DND-41 (cell line): ENCODE data around the gene ALDH3A1.

Source experiments
- ATAC-seq: fragments of 200-7000 bp; cut with Tn5 transposase; 3 replicates; pipeline ENCODE4 v1.9.1; 2021; ENCODE audit warnings: low read depth; ENCODE audit not compliant: insufficient read depth
- DNase-seq: peaks from one replicate; pipeline ENCODE4 v3.0.0-alpha.2; 2020
- H2AFZ ChIP-seq: 2 replicates; pipeline ENCODE4 v1.6.0; 2012; ENCODE audit warnings: low read depth, low read length
- H3K27ac ChIP-seq: 2 replicates; pipeline ENCODE4 v1.5.1; 2012; ENCODE audit warnings: low read length, inconsistent platforms
- H3K27me3 ChIP-seq: fragments of 200-600 bp; sonication (generic); 2 replicates; pipeline ENCODE4 v1.6.0; 2012; ENCODE audit warnings: low read length, mild to moderate bottlenecking, inconsistent platforms; ENCODE audit not compliant: insufficient read depth, poor library complexity
- H3K36me3 ChIP-seq: 2 replicates; pipeline ENCODE4 v1.5.1; 2012; ENCODE audit warnings: low read length, inconsistent platforms; ENCODE audit not compliant: insufficient read depth
- H3K4me1 ChIP-seq: 2 replicates; pipeline ENCODE4 v1.5.1; 2012; ENCODE audit warnings: mild to moderate bottlenecking, low read length; ENCODE audit not compliant: insufficient read depth
- H3K4me2 ChIP-seq: 2 replicates; pipeline ENCODE4 v1.6.0; 2012; ENCODE audit warnings: mild to moderate bottlenecking, moderate library complexity, low read length, inconsistent platforms; ENCODE audit not compliant: insufficient read depth
- H3K4me3 ChIP-seq, 2 experiments: fragments of 200-600 bp in 1 of 2; shearing (Covaris generic) in 1 of 2; 2 replicates each; pipeline ENCODE4 v1.5.1; 2012 to 2016; ENCODE audit warnings: inconsistent platforms in 2 of 2, low read length in 2 of 2, mild to moderate bottlenecking in 2 of 2, low read depth in 1 of 2, moderate library complexity in 1 of 2
- H3K79me2 ChIP-seq: 2 replicates; pipeline ENCODE4 v1.6.0; 2012; ENCODE audit warnings: low read length, inconsistent platforms; ENCODE audit not compliant: insufficient read depth
- H3K9ac ChIP-seq: 2 replicates; pipeline ENCODE4 v1.6.0; 2012; ENCODE audit warnings: low read depth, mild to moderate bottlenecking, inconsistent platforms, low read length, moderate library complexity
- H3K9me3 ChIP-seq: 2 replicates; pipeline ENCODE4 v1.5.1; 2012; ENCODE audit warnings: low read length, moderate library complexity, mild to moderate bottlenecking, inconsistent platforms; ENCODE audit not compliant: insufficient read depth, severe bottlenecking
- H4K20me1 ChIP-seq: 2 replicates; pipeline ENCODE4 v1.6.0; 2012; ENCODE audit warnings: low read length; ENCODE audit not compliant: insufficient read depth
- EZH2 ChIP-seq: IDR thresholded peaks from 3 replicates; pipeline ENCODE4 v1.6.1; 2012; ENCODE audit warnings: borderline replicate concordance, low read depth, mild to moderate bottlenecking, moderate library complexity, low read length, inconsistent platforms; ENCODE audit not compliant: severe bottlenecking
- TF ChIP-seq, protein P1 (sequence below): IDR thresholded peaks from 2 replicates; pipeline ENCODE4 v1.5.1; 2012; ENCODE audit warnings: borderline replicate concordance, low read length, moderate library complexity, mild to moderate bottlenecking; ENCODE audit not compliant: poor library complexity, severe bottlenecking; ENCODE audit errors: extremely low read depth

ALDH3A1 gene

DNA sequence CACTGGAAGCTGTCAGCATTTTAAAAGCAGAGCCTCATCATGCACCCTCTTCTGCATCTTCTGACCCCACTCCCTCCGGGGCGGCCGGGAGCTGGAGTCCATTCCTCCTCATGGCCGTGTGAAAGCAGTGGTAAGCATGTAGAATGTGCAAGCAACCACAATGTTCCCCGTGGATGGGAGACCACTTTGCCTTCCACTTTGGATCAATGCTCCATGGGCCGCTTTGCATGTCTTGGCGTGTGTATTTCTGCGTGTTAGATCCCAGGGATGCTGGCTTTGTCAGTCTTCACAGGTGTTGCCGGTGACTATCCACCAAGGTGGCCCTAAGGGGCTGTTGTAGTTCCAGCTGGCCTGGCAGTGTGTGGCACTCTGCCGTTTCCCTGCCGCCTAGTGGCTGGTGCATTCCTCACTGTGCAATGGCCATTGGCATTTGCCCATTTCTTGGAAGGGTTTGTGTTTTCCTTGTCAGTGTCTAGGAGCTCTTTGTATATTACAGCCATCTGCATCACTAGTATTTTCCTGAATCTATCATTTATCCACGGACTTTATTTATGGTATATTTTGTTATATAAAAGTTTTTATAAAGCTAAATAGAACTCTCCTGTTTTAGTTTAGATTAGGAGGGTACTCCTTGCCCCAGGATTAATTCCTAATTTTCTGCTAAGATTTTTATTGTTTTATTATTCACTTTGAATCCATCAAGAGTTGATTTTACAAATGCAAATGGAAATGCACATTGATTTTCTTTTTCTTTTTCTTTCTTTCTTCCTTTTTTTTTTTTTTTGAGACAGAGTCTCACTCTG, 5.8 kb upstream of the ALDH3A1 start:
- no peak for DNase-seq
- H3K9ac ChIP-seq: no peak overlapping the region
- ATAC-seq: no peak
- H3K79me2 ChIP-seq: no peaks in the 10 kb centered on the region
- H3K27me3 ChIP-seq: peaks cover 15% of the 10 kb centered on the region
- TF ChIP-seq EZH2: no peak
- TF ChIP-seq, protein P1, sequence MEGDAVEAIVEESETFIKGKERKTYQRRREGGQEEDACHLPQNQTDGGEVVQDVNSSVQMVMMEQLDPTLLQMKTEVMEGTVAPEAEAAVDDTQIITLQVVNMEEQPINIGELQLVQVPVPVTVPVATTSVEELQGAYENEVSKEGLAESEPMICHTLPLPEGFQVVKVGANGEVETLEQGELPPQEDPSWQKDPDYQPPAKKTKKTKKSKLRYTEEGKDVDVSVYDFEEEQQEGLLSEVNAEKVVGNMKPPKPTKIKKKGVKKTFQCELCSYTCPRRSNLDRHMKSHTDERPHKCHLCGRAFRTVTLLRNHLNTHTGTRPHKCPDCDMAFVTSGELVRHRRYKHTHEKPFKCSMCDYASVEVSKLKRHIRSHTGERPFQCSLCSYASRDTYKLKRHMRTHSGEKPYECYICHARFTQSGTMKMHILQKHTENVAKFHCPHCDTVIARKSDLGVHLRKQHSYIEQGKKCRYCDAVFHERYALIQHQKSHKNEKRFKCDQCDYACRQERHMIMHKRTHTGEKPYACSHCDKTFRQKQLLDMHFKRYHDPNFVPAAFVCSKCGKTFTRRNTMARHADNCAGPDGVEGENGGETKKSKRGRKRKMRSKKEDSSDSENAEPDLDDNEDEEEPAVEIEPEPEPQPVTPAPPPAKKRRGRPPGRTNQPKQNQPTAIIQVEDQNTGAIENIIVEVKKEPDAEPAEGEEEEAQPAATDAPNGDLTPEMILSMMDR: peak; percentile 48
- H3K4me3 ChIP-seq: no peak overlapping the region
- H3K4me2 ChIP-seq: no peak overlapping the region
- no peaks in the 10 kb centered on the region for H3K9me3 ChIP-seq
- peaks cover 6% of the 10 kb centered on the region; the same call in 1 of the 2 replicates for H4K20me1 ChIP-seq
- no peaks in the 10 kb centered on the region for H3K4me1 ChIP-seq
- H2AFZ ChIP-seq: no peak overlapping the region
- no peak overlapping the region for H3K27ac ChIP-seq
- H3K36me3 ChIP-seq: no peaks in the 10 kb centered on the region

DNA sequence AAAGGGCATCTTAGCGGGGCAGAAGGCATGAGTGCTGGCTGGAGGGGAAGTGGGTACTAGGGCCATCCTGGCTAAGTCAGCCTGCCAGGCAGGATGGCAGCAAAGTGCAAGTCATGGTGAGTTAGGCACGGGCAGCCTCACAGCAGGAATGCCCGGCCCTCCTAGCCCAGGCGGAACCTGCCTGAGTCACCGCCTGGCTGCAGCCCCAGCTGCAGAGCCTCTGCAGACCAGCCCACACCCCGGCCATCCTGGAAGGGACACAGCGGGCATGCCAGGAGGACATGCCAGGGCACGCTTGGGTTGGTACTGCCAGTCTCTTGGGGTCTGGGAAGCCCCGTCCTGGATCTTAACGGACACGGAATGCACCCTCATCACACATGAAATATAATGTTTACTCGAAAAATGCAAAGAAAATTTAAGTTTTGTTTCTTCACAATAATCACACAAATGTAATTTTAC, 5.0 kb upstream of the ALDH3A1 start:
- DNase-seq: no peak
- no peak overlapping the region for H3K4me3 ChIP-seq
- no peaks in the 10 kb centered on the region for H3K9me3 ChIP-seq
- H3K27ac ChIP-seq: no peak overlapping the region
- H3K9ac ChIP-seq: no peak overlapping the region
- no peaks in the 10 kb centered on the region for H3K4me1 ChIP-seq
- H3K4me2 ChIP-seq: no peak overlapping the region
- no peaks in the 10 kb centered on the region for H3K79me2 ChIP-seq
- H3K36me3 ChIP-seq: no peaks in the 10 kb centered on the region
- no peak overlapping the region for H2AFZ ChIP-seq
- ATAC-seq: no peak
- TF ChIP-seq, protein P1: no peak
- no peak for TF ChIP-seq EZH2
- peaks cover 15% of the 10 kb centered on the region for H3K27me3 ChIP-seq
- peaks cover 6% of the 10 kb centered on the region; the same call in 1 of the 2 replicates for H4K20me1 ChIP-seq

DNA sequence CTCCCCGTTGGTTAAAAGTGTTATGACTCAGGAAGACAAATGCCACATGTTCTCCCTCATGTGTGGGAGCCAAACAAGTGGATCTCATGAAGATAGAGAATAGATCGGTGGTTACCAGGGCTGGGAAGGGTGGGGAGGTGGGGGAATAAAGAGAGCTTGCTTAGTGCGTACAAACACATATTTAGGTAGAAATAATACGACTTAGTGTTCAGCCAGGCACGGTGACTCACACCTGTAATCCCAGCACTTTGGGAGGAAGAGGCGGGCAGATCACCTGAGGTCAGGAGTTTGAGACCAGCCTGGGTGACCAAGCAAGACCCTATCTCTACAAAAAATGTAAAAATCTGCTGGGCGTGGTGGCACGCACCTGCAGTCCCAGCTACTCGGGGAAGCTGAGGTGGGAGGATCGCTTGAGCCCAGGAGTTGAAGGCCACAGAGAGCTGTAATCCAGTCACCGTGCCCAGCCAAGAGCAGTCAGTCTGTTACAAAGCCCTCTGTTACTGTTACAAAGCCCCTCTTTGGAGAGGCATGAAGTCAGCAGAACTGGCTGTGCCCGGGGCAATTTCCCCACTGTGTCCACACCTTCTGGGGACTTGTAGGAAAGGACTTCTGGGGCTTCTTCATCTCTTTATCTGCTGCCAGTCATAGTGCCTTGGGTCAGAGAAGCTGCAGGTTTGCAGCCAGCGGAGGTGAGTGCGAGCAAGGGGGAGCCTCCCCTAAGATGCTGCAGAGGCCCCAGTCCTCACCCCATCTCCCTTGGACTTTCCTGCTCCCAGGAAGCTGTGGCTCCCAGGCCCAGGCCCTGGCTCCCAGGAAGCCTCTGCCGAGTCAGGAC, 4.3 kb upstream of the ALDH3A1 start:
- ATAC-seq: no peak
- no peaks in the 10 kb centered on the region for H3K9me3 ChIP-seq
- H3K4me1 ChIP-seq: no peaks in the 10 kb centered on the region
- H3K4me3 ChIP-seq: no peak overlapping the region
- H3K79me2 ChIP-seq: no peaks in the 10 kb centered on the region
- H3K27ac ChIP-seq: no peak overlapping the region
- TF ChIP-seq EZH2: no peak
- TF ChIP-seq, protein P1: no peak
- H4K20me1 ChIP-seq: peaks cover 6% of the 10 kb centered on the region; the same call in 1 of the 2 replicates
- H3K27me3 ChIP-seq: peaks cover 15% of the 10 kb centered on the region
- H2AFZ ChIP-seq: no peak overlapping the region
- no peak overlapping the region for H3K4me2 ChIP-seq
- no peak for DNase-seq
- no peak overlapping the region for H3K9ac ChIP-seq
- no peaks in the 10 kb centered on the region for H3K36me3 ChIP-seq
